ENCODE data around the gene KATNAL1.

The KATNAL1 gene

GRCh38 chr13:30307194-30307970, at the start of gene KATNAL1:
Gene KATNAL1 (minus strand): TSS chr13:30307551. CDS start chr13:30283777, 23,774 bp downstream.
- DNase-seq (ENCODE audit: low read depth in 2 of 2): peak; percentile 32 to 57

DNA sequence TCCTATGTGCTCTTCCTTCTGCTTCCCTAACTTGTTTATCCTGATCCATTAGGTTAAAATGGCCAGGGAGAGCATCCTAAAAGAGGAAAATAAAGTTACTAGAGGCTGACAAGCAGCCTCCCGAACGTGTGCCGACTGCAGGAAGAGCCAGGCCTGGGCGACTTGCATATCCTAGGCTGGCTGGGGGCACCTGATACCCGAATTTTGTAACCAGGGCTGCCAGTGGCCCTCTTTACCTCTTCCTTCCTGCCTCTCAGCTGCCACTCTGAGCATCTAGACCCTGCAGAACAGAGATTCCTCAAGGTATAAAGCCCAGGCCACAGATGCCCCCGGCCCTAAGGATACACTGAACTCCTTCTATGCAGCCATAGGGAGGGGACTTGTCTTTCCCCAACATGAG, 48.5 kb upstream of the KATNAL1 start:
- no peak for DNase-seq (ENCODE audit: low read depth in 2 of 2)

DNA sequence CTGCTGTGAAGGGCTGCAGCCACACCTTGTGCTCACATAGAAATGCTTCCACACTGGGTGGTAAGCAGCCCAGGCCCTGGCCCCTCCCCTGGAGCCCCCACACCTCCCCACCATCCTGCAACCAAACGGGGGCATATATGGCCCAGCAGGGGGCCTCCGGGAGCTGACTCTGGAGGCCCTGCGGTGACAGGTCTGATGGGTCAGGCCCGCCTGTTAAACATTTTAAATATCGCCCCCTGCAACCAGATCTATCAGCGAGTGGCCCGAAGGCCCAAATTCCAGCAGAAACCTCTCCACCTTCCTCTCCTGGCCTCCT, 48.0 kb upstream of the KATNAL1 start:
- DNase-seq (ENCODE audit: low read depth in 2 of 2): no peak

DNA sequence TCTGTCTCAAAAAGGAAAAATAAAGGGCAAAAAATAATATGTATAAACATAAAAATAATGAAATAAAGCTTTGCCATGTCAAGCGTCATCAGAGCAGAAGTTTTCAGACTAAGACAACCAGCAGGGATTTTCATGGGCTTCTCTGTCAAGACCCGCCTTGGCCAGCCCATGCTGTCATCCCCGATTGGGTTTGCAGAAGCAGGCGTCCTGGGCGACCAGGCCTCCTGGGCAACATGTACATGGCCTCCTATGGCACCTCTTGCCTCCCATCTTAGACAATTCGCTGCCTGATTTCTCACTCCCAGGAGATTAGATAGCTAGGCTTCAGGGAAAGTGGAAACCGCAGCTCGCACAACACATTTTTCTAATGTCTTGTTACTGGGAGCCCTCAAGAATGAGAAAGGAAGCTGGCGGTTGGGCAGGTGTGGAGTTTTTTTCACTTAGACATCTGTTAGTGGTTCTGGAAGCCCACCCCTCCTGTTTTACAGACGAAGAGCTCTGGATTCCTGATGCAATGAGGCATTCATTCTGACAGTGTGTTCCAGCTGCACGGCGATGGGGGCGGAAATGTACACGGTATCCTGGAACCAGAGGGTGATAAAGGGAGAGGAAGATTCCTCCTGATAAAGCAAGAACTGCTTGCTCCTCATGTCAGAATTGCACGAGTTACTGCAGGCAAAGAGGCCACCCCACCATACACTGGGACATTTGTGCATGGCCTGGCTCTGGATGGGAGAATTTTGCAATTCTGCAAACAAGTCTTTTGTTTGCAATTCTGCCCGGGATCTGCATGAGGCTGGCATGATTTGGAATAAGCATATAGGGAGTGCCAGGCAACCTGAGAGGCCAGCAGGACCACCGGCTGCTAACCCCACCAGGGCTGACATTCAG, 47.4 kb upstream of the KATNAL1 start:
- DNase-seq (ENCODE audit: low read depth in 2 of 2): no peak

- no peak for DNase-seq (ENCODE audit: low read depth in 2 of 2)
Observed at GRCh38 chr13:30353471-30354215, 46.3 kb upstream of the KATNAL1 start.

- no peak for DNase-seq (ENCODE audit: low read depth in 2 of 2)
Observed at GRCh38 chr13:30353060-30353459, 45.7 kb upstream of the KATNAL1 start.

DNA sequence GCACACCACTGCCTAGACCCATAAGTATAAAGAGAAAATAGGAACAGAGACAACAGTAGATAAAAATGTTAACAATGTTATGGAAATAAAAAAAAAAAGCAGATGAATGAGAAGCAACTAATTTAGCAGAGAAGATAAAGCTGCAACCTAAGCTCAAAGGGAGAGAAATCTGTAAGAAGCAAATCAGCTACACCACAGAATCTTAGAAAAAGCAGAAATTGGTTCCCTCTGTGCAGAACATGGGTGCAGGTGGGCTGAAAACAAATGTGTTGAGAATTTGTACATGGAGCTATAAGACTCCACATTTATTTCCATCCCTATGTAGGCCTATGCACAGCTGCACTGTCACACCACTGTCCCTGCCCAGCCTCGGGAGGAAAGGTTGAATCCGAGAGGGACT, 44.8 kb upstream of the KATNAL1 start:
- no peak for DNase-seq (ENCODE audit: low read depth in 2 of 2)

GRCh38 chr13:30346789-30347167, 39.4 kb upstream of the KATNAL1 start:
- DNase-seq (ENCODE audit: low read depth in 2 of 2): no peak

DNA sequence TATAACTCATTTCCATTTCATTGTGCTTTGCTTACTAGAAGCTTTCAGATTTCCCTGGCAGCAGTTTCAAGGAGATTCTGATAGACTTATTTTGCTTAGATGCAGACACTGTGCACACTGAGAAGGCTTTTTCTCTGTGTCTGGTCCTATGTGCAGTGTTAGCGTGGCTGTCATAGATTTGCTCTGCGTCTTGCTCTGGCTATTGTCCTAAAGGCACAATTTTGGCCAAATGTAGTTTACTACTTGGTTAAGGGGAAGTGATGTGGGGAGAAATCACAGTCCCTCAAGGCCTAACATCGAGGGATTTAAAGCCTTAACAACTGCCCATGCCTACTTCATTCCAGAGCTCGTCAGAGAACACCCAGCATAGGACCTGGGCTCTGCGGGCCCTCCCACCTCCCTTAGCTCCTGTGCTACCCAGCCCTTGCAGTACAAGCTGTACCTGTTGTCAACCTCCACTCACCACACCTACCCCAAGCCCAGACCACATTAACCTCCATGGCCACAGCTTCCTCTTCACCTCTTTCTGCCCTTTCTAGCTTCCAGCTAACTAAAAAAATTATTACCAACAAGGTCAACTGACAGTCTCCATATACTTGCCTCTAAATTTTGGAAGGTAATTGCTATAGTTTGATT, 38.9 kb upstream of the KATNAL1 start:
- DNase-seq (ENCODE audit: low read depth in 2 of 2): peak; percentile 23 to 27

GRCh38 chr13:30345426-30346100, 38.2 kb upstream of the KATNAL1 start:
- no peak for DNase-seq (ENCODE audit: low read depth in 2 of 2)

DNA sequence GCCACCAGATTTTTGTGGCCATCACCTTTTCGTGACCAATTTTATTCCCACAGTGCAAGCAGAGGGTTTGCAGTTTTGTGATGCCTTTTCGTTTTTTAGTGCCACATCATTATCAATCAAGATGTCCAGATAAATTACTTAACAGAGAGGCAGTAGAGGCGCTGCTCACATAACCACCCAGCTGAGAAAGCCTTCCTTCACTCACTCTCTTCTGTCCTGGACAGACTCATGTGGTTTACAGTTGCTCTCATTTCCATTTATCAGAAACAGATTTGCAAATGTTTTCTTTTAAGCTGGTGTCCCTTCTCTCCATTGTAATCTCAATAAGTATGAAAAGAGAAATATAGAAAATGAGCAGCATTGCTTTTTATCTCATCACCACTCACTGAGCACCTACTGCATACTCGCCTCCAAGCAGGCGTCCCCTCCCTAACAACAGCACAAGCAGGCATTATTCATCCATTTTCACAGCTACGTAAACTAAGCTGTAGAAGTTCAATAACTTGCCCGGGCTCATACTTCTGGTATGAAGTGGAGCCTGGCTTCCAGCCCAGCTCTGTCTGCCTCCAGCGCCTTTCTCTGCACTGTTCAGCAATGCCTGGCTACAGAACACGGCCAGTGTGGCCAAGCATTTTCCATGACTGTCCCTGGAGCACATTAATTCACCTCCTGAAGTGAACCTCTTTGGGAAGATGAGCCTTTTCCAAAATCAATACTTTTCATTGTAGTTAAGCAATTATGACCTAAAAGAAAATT, 34.6 kb upstream of the KATNAL1 start:
- DNase-seq (ENCODE audit: low read depth in 2 of 2): no peak

- no peak for DNase-seq (ENCODE audit: low read depth in 2 of 2)
Observed at GRCh38 chr13:30340331-30341250, 33.2 kb upstream of the KATNAL1 start.

DNA sequence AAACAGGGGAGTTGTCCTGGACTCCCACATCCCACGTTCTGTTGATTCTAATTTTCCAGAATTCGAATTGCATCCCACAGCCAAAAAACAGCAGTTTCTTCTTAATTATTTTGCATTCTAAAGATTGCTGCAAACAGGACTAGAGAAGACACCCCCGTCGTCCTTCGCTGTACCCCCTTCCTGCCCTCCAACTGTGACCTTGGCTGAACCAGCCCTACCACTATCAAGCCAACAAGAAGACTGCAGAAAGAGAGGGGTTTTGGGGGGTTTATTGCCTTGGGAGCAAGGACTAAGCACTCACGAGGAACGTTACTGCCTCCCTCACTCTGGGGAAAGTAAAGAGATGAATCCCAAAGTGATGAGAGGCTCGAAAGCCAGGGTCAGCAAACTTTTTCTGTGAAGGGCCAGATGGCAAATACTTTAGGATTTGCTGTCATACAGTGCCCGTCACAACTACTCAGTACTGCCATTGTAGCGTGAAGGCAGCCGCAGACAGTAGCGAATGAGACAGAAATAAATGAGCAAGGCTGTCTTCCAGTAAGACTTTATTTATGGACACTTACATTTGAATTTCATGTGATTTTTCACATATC, 32.5 kb upstream of the KATNAL1 start:
- DNase-seq (ENCODE audit: low read depth in 2 of 2): no peak

DNA sequence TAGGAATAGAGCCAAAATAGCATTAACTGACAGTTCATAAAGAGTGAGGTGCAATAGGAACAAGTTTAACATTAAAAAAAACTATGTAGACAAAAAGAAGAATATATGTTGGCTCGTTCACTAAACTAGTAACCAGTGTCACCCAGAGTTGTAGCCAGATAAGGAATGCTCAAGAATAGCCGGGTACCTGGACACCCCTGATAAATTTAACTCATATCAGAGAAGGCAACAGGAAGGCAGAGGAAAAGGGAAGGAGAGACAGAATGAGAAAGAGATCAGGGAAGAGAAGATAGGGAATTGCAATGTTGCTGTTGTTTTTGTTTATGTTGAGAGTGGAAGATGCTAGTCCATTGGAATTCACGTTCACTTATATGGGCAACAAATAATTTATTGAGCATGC, 31.6 kb upstream of the KATNAL1 start:
- no peak for DNase-seq (ENCODE audit: low read depth in 2 of 2)

DNA sequence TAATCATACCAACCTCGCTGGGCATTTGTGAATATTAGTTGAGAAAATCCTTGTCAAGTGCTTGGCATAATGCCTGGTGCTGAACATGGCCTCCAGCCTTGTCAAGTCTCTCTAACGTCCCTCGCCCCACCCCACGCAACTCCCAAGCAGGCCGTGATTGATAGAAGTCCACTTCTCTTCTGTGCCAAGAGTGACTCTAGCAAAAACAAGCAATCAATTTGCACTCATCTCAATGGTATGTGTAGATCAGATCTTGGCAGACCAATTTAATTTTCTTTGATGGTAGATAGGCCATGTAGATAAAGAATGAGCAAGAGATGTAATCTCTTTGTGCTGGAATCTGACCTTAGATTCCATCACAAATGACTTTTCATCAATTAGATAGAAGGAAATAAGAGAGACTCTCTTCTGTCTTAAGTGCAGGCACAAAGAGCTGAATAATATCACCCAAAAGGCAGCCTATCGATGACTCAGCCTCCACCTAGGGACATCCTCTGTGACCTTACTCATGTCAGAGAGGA, 31.0 kb upstream of the KATNAL1 start:
- DNase-seq (ENCODE audit: low read depth in 2 of 2): no peak

DNA sequence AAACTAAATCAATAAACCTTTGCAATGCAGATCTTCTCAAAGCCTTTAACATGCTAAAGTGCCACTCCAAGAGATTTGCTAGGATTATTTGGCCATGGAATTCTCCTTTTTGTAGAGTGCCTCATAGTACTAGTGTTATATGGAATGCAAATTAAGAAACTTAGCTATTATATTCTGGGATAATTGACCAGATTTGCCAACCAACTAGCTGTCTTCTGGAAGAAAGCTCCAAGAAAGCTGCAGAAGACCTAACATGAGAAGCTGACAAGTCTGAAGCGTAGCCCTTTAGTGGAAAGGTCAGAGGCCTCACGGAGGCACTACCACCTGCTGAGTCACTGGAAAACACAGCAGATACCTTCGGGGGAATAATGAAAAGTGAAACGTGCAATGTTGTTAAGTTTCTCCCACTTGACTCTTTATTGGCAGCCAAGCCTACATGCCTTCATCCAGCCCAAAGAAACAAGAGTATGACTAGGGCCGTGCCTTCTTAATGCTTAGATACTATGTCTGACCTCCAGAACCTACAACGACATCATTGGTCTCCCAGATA, 29.8 kb upstream of the KATNAL1 start:
- no peak for DNase-seq (ENCODE audit: low read depth in 2 of 2)

- no peak for DNase-seq (ENCODE audit: low read depth in 2 of 2)
Observed at GRCh38 chr13:30334663-30335386, 27.5 kb upstream of the KATNAL1 start.

DNA sequence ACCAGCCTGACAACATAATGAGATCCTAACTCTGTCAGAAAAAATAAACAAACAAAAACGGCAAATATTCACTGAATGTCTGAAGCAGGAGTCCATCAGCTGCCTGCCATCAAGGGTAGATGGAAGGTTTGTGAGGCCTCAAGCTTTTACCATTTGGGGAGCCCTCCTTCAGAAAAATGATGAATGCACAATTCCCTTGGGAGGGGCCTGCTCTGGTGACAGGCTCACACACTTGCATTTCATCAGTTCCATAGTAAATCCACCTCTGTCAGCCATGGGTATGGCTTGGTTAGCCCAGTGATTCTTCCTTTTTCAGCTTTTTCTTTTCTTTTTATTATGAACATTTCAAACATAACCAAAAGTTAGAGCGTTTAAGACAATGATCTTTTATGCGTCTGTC, 26.3 kb upstream of the KATNAL1 start:
- DNase-seq (ENCODE audit: low read depth in 2 of 2): no peak
